ENCODE results near the gene HDLBP. TPM values are rescaled to one million over a fixed set of nuclear protein-coding genes. Genes with fewer than 3 reads are reported as not detected.

Gene HDLBP
- total RNA-seq, 4 donors from 2014 or later = 383 to 486 (median 444) TPM

DNA sequence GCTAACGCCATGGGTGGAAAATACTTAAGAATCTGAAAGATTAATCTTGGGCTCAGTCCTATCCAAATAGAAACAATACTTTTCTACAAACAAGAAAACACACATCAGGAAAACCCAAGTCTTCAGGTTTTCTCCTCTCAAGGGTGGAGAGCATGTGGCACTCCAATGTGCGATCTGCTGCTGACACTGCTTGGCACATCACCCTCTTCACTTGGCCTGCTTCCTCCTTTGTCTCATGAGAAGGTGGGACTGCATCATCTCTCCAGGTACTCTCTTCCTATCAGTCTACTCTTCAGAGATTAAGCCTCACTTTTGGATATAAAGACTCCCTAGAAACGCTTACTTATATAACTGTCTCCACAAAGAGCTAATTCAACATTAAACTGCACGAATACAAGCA is 26.4 kb downstream of the HDLBP start:
- intact Hi-C loops (cut with DNase I; ENCODE audit: low total_unique reads) (no loop called here), in situ Hi-C loops (cut with MboI; ENCODE audit: low sequenced_read_pairs in 4 of 4) (no loop called here)
- DNase-seq = no peak
- no peak overlapping the region for H3K4me3 ChIP-seq
- ATAC-seq = no peak
- H3K27me3 ChIP-seq = no peaks in the 10 kb centered on the region
- no peaks in the 10 kb centered on the region for H3K36me3 ChIP-seq
- peaks cover 11 to 30% of the 10 kb centered on the region in 2 donors for H3K4me1 ChIP-seq
- no peaks in the 10 kb centered on the region for H3K9me3 ChIP-seq
- no peak overlapping the region for H3K27ac ChIP-seq
- TF ChIP-seq, protein P1, sequence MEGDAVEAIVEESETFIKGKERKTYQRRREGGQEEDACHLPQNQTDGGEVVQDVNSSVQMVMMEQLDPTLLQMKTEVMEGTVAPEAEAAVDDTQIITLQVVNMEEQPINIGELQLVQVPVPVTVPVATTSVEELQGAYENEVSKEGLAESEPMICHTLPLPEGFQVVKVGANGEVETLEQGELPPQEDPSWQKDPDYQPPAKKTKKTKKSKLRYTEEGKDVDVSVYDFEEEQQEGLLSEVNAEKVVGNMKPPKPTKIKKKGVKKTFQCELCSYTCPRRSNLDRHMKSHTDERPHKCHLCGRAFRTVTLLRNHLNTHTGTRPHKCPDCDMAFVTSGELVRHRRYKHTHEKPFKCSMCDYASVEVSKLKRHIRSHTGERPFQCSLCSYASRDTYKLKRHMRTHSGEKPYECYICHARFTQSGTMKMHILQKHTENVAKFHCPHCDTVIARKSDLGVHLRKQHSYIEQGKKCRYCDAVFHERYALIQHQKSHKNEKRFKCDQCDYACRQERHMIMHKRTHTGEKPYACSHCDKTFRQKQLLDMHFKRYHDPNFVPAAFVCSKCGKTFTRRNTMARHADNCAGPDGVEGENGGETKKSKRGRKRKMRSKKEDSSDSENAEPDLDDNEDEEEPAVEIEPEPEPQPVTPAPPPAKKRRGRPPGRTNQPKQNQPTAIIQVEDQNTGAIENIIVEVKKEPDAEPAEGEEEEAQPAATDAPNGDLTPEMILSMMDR (IDR thresholded peaks at IDR 0.05 in 4 of 5, conservative IDR thresholded peaks at IDR 0.05 in 1 of 5) = no peak
- TF ChIP-seq POLR2A (IDR thresholded peaks at IDR 0.05) = no peak

DNA sequence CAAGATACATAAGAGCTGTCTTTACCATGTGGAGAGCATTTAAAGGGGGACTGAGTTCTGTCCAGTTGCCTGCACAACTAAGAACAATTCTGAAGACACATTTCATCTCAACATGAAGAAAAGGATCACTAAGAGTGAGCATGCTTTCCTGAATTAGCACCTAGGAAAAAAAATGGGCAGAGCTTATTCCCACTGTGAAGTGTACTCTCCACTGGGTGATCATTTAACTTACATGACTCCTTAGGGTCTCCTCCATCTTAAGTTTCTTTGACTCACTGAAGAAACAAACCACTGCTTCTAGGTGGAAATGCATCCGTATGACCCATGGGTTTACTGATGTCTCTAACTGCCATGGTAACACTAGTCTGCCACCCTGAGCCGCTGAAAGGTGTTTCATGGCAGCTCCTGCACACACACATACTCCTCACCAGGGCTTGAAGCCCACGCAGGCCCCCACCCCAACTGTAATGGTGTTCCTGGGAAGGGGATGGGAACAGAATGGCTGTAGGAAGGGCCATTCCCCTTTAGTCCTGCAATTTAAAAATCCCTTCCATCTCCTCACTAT is 27.1 kb downstream of the HDLBP start:
- no peak for TF ChIP-seq POLR2A (IDR thresholded peaks at IDR 0.05)
- TF ChIP-seq, protein P1 (IDR thresholded peaks at IDR 0.05 in 4 of 5, conservative IDR thresholded peaks at IDR 0.05 in 1 of 5) = no peak
- Histone ChIP-seq H3K4me3 (no peak overlapping the region), H3K4me1 (peaks cover 6 to 26% of the 10 kb centered on the region in 2 donors), H3K36me3 (no peaks in the 10 kb centered on the region), H3K27me3 (no peaks in the 10 kb centered on the region), H3K27ac (no peak overlapping the region), H3K9me3 (no peaks in the 10 kb centered on the region)
- no peak for ATAC-seq
- in situ Hi-C loops (cut with MboI; ENCODE audit: low sequenced_read_pairs in 4 of 4) = no loop called here
- DNase-seq = no peak
- intact Hi-C loops (cut with DNase I; ENCODE audit: low total_unique reads) = no loop called here

DNA sequence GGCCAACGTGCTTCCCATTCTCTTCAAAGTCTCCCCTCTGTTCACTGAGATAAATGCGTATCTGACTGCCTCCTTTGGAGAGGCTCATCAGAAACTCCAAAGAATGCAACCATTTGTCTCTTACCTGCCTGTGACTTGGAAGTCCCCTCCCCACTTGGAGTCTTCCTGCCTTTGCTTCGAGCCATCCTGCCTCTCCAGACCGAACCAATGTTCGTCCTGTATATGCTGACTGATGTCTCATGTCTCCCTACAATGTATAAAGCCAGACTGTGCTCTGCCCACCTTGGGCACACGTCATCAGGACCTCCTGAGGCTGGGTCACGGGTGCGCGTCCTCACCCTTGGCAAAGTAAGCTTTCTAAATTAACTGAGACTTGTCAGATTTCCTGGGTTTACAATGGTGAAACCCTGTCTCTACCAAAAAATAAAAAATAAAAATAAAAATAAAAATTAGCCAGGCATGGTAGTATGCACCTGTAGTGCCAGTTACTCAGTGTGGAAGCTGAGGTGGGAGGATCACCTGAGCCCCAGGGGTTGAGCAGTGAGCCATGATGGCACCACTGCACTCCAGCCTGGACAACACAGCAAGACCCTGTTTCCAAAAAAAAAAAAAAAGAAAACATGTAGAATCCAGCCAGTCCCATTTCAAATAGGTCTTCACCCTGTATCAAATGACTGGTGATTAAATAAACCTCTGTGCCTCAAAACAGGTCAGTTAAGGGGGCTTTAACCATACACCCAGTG is 29.0 kb downstream of the HDLBP start:
- in situ Hi-C loops (cut with MboI; ENCODE audit: low sequenced_read_pairs in 4 of 4) = no loop called here
- no peak overlapping the region for H3K27ac ChIP-seq
- no peak for TF ChIP-seq POLR2A (IDR thresholded peaks at IDR 0.05)
- TF ChIP-seq, protein P1 (IDR thresholded peaks at IDR 0.05 in 4 of 5, conservative IDR thresholded peaks at IDR 0.05 in 1 of 5) = no peak
- no peaks in the 10 kb centered on the region for H3K27me3 ChIP-seq
- no peaks in the 10 kb centered on the region for H3K36me3 ChIP-seq
- intact Hi-C loops (cut with DNase I; ENCODE audit: low total_unique reads) = no loop called here
- no peaks in the 10 kb centered on the region for H3K9me3 ChIP-seq
- no peak overlapping the region for H3K4me3 ChIP-seq
- no peak for DNase-seq
- no peak for ATAC-seq
- peaks cover 6 to 26% of the 10 kb centered on the region in 2 donors for H3K4me1 ChIP-seq

DNA sequence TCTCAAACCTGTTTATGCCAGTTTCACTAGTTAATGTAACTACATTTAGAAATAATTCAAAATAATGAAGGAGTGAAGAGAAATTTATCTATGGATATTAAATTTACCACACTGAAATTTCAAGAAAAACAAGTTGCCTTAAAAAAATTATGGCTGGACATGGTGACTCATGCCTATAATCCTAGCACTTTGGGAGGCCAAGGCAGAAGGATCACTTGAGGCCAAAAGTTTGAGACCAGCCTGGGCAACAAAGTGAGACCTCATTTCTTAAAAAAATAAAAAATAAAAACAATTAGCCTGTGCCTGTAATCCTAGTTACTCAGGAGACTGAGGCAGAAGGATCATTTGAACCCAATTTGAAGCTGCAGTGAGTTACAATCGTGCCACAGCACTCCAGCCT is 29.9 kb downstream of the HDLBP start:
- ATAC-seq = no peak
- Histone ChIP-seq H3K27ac (no peak overlapping the region), H3K4me1 (peaks cover 7 to 26% of the 10 kb centered on the region in 2 donors), H3K36me3 (no peaks in the 10 kb centered on the region), H3K9me3 (no peaks in the 10 kb centered on the region), H3K27me3 (no peaks in the 10 kb centered on the region), H3K4me3 (no peak overlapping the region)
- intact Hi-C loops (cut with DNase I; ENCODE audit: low total_unique reads) (no loop called here), in situ Hi-C loops (cut with MboI; ENCODE audit: low sequenced_read_pairs in 4 of 4) (no loop called here)
- no peak for DNase-seq
- no peak for TF ChIP-seq POLR2A (IDR thresholded peaks at IDR 0.05)
- TF ChIP-seq, protein P1 (IDR thresholded peaks at IDR 0.05 in 4 of 5, conservative IDR thresholded peaks at IDR 0.05 in 1 of 5) = no peak

Data from gastrocnemius medialis (tissue), 4 donors.